Parathyroid adenoma (tissue), 2 donors: ENCODE results near the gene TAS2R41.

Experiments
- H2AFZ ChIP-seq: fragments of 300-600 bp; sonication (generic); one replicate; pipeline ENCODE4 v1.7.0; 2017; ENCODE audit warnings: antibody characterized with exemption, mild to moderate bottlenecking
- H3K27ac ChIP-seq: fragments of 300-600 bp; sonication (generic); one replicate; pipeline ENCODE4 v1.7.0; 2017
- H3K27me3 ChIP-seq: fragments of 300-600 bp; sonication (generic); one replicate; pipeline ENCODE4 v1.7.0; 2017; ENCODE audit warnings: low read length; ENCODE audit not compliant: control insufficient read depth, insufficient read depth
- H3K36me3 ChIP-seq: fragments of 300-600 bp; sonication (generic); one replicate; pipeline ENCODE4 v1.7.0; 2017; ENCODE audit warnings: low read length; ENCODE audit not compliant: control insufficient read depth, insufficient read depth
- H3K4me1 ChIP-seq: fragments of 300-600 bp; sonication (generic); one replicate; pipeline ENCODE4 v1.7.0; 2017; ENCODE audit warnings: control low read depth
- H3K4me2 ChIP-seq: fragments of 300-600 bp; sonication (generic); one replicate; pipeline ENCODE4 v1.7.0; 2017; ENCODE audit warnings: low read length
- H3K4me3 ChIP-seq: fragments of 300-600 bp; sonication (generic); one replicate; pipeline ENCODE4 v1.7.0; 2017; ENCODE audit warnings: low read depth, low read length
- H3K79me2 ChIP-seq: fragments of 300-600 bp; sonication (generic); one replicate; pipeline ENCODE4 v1.7.0; 2017; ENCODE audit warnings: control low read depth
- H3K9ac ChIP-seq: fragments of 300-600 bp; sonication (generic); one replicate; pipeline ENCODE4 v1.7.0; 2017; ENCODE audit warnings: mild to moderate bottlenecking
- H3K9me3 ChIP-seq: fragments of 300-600 bp; sonication (generic); one replicate; pipeline ENCODE4 v1.7.0; 2017; ENCODE audit warnings: low read length; ENCODE audit not compliant: control insufficient read depth
- TF ChIP-seq, protein P1 (sequence below): fragments of 300-600 bp; sonication (generic); IDR thresholded peaks from one replicate; pipeline ENCODE4 v1.7.0; 2017; ENCODE audit warnings: antibody characterized with exemption, mild to moderate bottlenecking
- donor health status: primary hyperparathyroidism.

The TAS2R41 gene

DNA sequence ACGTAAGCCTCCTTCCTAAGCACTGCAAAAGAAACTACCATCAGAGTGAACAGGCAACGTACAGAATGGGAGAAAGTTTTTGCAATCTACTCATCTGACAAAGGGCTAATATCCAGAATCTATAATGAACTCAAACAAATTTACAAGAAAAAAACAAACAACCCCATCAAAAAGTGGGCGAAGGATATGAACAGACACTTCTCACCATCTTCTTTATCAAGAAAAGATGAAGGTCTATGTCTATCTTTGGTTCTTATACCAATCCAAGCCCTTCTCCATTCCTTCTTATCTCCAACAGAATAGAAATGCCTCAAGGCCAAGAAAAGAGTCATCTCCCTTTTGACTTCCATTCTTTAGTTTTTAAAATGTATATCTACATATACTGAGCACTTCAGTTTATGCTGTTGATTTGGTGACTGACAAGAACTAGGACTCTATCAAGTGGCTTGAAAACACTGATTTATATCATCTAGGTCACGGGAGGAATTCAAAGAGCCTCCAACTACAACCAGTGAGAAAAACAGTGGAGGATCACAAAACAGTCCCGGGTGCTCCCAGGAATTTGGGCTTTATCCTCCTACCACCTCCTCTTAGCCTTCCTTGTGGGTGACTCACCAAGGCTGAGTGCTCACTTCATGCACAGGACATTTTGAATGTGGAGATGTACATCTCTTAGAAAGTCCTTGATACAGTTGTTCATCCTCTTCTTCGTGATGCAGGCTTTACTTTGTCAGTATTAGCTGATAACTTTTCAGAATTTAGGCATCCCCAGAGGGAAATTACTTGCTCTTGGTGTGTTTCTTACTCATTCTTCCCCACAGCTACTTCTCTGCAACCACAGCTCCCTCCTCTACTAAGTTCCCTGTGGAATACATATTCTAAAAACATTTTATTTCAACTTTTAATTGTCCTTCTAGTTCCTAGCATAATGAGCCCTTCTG lies 15.4 kb downstream of the TAS2R41 start:
- H2AFZ ChIP-seq: peak overlapping the region; percentile 36
- TF ChIP-seq, protein P1, sequence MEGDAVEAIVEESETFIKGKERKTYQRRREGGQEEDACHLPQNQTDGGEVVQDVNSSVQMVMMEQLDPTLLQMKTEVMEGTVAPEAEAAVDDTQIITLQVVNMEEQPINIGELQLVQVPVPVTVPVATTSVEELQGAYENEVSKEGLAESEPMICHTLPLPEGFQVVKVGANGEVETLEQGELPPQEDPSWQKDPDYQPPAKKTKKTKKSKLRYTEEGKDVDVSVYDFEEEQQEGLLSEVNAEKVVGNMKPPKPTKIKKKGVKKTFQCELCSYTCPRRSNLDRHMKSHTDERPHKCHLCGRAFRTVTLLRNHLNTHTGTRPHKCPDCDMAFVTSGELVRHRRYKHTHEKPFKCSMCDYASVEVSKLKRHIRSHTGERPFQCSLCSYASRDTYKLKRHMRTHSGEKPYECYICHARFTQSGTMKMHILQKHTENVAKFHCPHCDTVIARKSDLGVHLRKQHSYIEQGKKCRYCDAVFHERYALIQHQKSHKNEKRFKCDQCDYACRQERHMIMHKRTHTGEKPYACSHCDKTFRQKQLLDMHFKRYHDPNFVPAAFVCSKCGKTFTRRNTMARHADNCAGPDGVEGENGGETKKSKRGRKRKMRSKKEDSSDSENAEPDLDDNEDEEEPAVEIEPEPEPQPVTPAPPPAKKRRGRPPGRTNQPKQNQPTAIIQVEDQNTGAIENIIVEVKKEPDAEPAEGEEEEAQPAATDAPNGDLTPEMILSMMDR: no peak
- H3K4me1 ChIP-seq: peaks cover 47% of the 10 kb centered on the region
- no peaks in the 10 kb centered on the region for H3K79me2 ChIP-seq
- H3K27ac ChIP-seq: peak overlapping the region; percentile 91
- H3K4me3 ChIP-seq: no peak overlapping the region
- H3K9me3 ChIP-seq: no peaks in the 10 kb centered on the region
- no peaks in the 10 kb centered on the region for H3K36me3 ChIP-seq
- H3K27me3 ChIP-seq: no peaks in the 10 kb centered on the region
- no peak overlapping the region for H3K9ac ChIP-seq
- no peak overlapping the region for H3K4me2 ChIP-seq

DNA sequence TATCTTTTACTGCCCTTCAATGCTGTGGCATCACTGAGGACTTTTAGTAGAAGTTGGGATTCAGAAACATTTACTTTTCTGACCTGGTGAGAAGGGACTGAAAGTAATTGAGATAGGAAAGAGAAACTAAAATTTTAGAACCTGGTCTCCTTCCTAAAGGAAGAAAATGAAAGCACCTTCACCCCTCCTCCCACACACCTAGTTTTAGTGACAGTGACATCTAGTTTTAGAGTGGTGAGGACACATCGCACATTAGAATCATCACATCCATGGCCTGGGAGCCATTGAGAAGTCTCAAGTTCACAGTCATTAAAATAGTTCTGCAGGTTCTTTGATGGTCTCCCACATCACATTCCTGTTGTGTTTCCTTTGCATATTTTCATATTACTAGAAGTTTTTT lies 16.1 kb downstream of the TAS2R41 start:
- TF ChIP-seq, protein P1: no peak
- Histone ChIP-seq H3K27me3 (no peaks in the 10 kb centered on the region), H3K4me1 (peaks cover 45% of the 10 kb centered on the region), H3K4me2 (no peak overlapping the region), H3K9me3 (no peaks in the 10 kb centered on the region), H3K4me3 (no peak overlapping the region), H3K36me3 (no peaks in the 10 kb centered on the region), H2AFZ (peak overlapping the region; percentile 36), H3K79me2 (no peaks in the 10 kb centered on the region), H3K9ac (no peak overlapping the region), H3K27ac (peak overlapping the region; percentile 91)

- Histone ChIP-seq H3K4me2 (no peak overlapping the region), H3K4me1 (peaks cover 44% of the 10 kb centered on the region), H3K79me2 (no peaks in the 10 kb centered on the region), H3K27me3 (no peaks in the 10 kb centered on the region), H3K4me3 (no peak overlapping the region), H3K9me3 (no peaks in the 10 kb centered on the region), H2AFZ (peak overlapping the region; percentile 2), H3K9ac (no peak overlapping the region), H3K27ac (peak overlapping the region; percentile 8), H3K36me3 (no peaks in the 10 kb centered on the region)
- TF ChIP-seq, protein P1: peak; percentile 19
Observed at GRCh38 chr7:143494622-143495021, 16.9 kb downstream of the TAS2R41 start.

DNA sequence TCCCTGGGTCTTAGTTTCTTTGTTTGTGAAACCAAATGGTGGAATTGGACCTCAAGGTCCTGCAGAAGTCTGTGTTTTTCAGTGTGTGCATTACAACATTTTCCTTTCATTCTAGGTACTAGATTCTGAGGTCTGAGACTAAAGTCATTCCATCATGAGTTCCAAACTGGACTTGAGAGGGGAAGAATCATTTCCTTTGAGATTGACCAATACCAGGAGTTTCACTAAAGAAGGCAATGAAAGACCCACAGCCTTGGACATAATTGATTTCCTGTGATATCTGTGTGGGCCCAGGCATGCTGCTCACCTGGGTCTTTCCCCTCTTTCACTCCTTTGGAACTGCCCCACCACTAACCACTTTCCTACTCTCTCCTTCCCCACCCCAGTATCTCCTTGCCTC lies 18.2 kb downstream of the TAS2R41 start:
- peak overlapping the region; percentile 35 for H3K4me2 ChIP-seq
- H3K27me3 ChIP-seq: no peaks in the 10 kb centered on the region
- no peak overlapping the region for H3K4me3 ChIP-seq
- peaks cover 49% of the 10 kb centered on the region for H3K4me1 ChIP-seq
- H2AFZ ChIP-seq: peak overlapping the region; percentile 45
- no peaks in the 10 kb centered on the region for H3K9me3 ChIP-seq
- TF ChIP-seq, protein P1: no peak
- H3K79me2 ChIP-seq: no peaks in the 10 kb centered on the region
- no peak overlapping the region for H3K9ac ChIP-seq
- peak overlapping the region; percentile 24 for H3K27ac ChIP-seq
- H3K36me3 ChIP-seq: no peaks in the 10 kb centered on the region

DNA sequence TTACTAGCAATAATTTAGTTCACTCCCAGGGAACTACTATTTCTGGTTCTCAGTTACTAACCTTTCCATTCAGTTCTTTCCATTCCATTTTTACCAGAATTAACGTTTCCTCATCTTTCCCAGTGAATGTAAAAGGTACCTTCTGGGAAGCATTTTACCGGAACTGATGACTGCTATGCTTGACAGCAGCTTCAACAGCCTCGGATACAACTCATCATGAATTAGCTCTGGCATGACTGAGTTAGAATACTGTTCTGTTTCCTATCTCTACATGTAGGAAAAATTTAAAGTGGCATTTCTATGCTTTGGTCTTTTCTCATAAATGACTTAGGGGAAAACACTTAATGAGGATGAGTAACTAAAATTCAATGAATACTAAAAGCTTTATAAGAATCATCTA lies 18.6 kb downstream of the TAS2R41 start:
- Histone ChIP-seq H3K27ac (peak overlapping the region; percentile 24), H3K4me3 (no peak overlapping the region), H3K4me2 (peak overlapping the region; percentile 35), H3K27me3 (no peaks in the 10 kb centered on the region), H3K79me2 (no peaks in the 10 kb centered on the region), H2AFZ (peak overlapping the region; percentile 45), H3K9me3 (no peaks in the 10 kb centered on the region), H3K4me1 (peaks cover 49% of the 10 kb centered on the region), H3K9ac (no peak overlapping the region), H3K36me3 (no peaks in the 10 kb centered on the region)
- TF ChIP-seq, protein P1: no peak
